ENCODE data around the gene STK38L.
"Not testable (repeated sequence)": the region's sequence is repeated elsewhere in the genome, so short reads cannot be mapped to it uniquely, and the experiment has no call there.

STK38L gene

GRCh38 chr12:27226407-27226929 lies 17.6 kb upstream of the STK38L start:
- DNase-seq (ENCODE audit: low read depth in 2 of 2): no peak

DNA sequence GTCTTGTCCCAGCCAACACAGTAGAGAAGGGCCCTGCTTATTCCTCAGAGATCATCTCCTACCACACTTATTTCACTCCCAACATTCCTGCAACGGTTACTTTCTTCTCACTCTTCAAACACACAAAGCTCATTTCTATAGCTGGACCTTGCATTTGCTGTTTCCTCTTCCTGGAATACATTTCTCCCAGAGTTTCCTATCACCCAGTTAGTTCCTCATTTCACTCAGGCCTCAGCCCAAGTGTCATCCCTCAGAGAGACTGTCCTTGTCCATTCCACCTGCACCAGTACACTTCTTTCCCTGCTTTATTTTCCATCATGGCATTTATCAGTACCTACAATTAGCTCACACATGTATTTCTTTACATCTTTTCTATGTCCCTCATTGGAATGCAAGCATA lies 14.7 kb upstream of the STK38L start:
- DNase-seq (ENCODE audit: low read depth in 2 of 2): no peak

DNA sequence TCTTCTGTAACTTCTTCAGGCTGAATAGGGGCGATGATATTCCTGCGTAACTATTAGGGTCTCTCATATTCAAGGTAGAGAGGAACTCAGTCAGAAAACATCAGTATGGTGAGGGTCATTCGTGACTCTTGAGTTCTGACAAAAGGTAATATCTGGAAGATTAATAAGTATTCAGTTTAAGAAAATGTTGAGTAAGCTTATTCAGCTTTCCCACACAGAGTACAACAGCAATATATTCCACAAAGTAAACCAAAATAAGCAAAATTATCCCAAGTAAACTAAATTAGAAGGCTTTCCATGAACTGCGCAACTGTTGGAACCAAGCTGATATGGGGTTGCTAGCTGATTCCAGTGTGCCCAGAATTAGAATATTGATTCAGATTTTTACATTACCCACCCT lies 12.7 kb upstream of the STK38L start:
- DNase-seq (ENCODE audit: low read depth in 2 of 2): not testable (repeated sequence)

- DNase-seq (ENCODE audit: low read depth in 2 of 2): no peak
Observed at GRCh38 chr12:27233814-27234213, 10.3 kb upstream of the STK38L start.

GRCh38 chr12:27236498-27236897 lies 7.6 kb upstream of the STK38L start:
- no peak for DNase-seq (ENCODE audit: low read depth in 2 of 2)

- no peak for DNase-seq (ENCODE audit: low read depth in 2 of 2)
Observed at GRCh38 chr12:27237790-27238771, 6.0 kb upstream of the STK38L start.

DNA sequence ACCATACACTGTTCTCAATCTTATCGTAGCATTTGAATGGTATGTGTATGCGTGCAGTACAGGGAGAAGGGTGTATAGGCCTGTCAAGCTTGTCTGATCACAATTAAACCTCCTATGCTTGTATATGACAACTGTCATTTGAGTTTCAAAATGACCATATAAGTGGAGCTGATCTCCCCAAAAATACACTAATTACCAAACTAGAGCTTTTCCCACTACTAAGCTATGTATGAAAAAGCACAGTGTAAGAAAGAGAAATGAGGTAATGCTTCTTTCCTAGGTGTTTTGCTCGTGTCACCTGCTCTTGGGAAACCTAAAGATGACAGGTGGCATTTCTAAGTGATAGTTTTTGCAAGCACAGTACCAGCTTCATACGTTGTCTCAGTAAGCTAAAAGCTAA lies 1.1 kb upstream of the STK38L start:
- DNase-seq (ENCODE audit: low read depth in 2 of 2): no peak

- DNase-seq (ENCODE audit: low read depth in 2 of 2): no peak
Observed at GRCh38 chr12:27244689-27245488, 803 bp downstream of the STK38L start.

GRCh38 chr12:27246141-27246540 lies 2.1 kb downstream of the STK38L start:
- no peak for DNase-seq (ENCODE audit: low read depth in 2 of 2)

GRCh38 chr12:27246774-27247173 lies 2.7 kb downstream of the STK38L start:
- no peak for DNase-seq (ENCODE audit: low read depth in 2 of 2)

- no peak for DNase-seq (ENCODE audit: low read depth in 2 of 2)
Observed at GRCh38 chr12:27252934-27253333, 8.8 kb downstream of the STK38L start.

DNA sequence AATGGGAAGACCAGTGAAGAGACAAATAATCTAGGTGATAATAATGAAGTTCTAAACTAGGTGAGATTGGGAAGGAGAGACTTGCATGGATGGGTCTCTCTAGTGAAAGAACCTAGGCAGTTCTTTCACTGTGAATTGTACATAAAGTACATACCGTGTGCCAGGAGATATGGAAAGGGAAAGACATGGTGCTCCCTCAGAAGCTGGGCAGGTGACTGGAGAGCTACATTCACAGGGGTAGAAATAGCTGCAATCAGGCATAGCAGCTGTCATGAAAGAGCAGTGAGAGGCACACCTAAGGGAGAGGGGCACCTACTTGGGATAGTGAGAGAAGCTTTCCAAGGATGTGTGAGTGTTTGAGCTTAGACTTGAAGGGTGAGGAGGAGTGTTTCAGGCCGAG lies 9.3 kb downstream of the STK38L start:
- no peak for DNase-seq (ENCODE audit: low read depth in 2 of 2)

DNA sequence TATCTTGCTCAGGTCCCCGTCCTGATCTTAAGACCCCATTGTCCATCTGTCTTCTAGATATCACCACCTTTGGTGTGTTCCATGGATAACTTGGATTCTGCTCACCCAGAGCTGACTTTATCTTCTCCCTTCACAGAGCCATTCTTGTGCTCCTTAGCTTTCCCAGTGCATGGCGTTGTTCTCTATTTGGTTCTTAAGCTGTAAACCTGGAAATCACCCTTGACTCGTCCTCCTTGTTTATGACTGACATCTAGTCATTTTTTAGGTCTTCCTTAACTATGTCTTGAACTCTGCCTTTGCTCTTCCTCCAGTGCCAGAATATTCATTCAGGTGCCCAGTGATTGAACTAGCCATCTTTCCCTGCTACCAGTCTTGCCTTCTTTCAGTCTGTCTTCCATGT lies 11.7 kb downstream of the STK38L start:
- DNase-seq (ENCODE audit: low read depth in 2 of 2): no peak

DNA sequence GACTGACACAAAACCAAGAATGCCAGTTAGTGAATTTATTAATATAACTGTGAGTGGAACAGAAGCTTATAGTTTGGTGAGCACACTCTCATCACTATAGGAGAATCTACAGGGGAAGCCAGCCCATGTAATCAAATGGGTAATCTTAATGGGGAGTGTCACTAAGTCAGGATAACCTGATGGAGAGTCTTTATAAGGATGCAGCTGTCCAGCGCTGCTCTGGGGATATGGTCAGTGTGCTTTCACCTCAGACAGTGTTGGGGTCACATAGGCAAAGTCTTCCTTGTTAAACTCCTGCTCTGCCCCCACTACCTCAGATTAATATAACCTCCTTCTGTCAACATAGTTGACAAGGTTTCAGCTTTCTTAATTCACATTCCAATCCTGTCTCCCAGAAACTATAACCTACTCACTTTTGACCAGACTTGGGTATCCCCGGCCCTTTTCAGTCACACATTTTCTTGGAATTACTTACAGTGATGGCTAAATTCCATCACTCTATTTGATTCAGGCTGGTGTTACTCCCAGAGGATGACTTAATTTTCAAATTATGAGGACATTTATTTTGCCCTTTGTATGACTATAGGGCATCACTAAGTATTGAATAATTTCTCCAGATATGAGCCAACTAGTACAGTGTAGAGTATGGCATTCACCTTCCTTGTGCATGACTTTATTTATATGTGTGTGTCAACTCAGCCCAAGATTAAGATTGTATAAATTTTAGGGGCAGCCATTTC lies 13.2 kb downstream of the STK38L start:
- no peak for DNase-seq (ENCODE audit: low read depth in 2 of 2)

DNA sequence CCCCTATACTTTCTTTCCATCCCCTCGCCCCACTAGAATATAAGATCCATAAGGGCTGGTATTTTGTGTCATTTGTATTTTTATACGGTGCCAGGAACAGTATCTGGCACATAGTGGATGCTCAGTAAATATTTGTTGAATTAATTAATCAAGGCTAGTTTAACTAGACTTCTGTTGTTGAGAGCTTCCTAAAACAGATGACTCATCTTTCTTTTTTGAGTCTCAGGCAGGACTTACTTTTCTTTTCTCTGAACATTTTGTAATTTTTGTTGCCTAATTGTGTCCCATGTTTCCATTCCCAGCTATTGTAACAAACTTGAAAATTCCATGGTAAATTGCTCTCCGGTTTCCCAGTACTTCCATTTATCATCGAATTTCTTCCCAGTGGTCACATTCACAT lies 16.7 kb downstream of the STK38L start:
- no peak for DNase-seq (ENCODE audit: low read depth in 2 of 2)

DNA sequence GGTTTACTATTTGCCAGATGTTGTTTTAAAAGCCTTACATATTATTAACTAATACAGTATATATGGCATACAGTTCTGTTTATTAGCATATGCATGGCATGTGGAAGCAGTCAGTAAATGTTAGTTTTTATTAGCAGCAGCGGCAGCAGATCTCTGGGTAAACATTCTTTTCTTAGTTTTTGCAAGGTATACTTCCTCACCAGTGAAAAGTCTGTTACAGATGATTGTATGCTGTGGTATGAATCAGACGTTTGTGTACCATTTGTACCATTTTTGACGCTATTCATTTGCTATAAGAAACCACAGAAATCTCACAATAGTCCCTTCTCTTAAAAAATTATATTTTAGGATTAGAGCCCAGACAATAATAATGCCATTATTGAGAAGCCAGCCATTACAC lies 17.8 kb downstream of the STK38L start:
- no peak for DNase-seq (ENCODE audit: low read depth in 2 of 2)

GRCh38 chr12:27270148-27270547 lies 26.1 kb downstream of the STK38L start:
- no peak for DNase-seq (ENCODE audit: low read depth in 2 of 2)

GRCh38 chr12:27271206-27271605 lies 27.1 kb downstream of the STK38L start:
- DNase-seq (ENCODE audit: low read depth in 2 of 2): no peak

DNA sequence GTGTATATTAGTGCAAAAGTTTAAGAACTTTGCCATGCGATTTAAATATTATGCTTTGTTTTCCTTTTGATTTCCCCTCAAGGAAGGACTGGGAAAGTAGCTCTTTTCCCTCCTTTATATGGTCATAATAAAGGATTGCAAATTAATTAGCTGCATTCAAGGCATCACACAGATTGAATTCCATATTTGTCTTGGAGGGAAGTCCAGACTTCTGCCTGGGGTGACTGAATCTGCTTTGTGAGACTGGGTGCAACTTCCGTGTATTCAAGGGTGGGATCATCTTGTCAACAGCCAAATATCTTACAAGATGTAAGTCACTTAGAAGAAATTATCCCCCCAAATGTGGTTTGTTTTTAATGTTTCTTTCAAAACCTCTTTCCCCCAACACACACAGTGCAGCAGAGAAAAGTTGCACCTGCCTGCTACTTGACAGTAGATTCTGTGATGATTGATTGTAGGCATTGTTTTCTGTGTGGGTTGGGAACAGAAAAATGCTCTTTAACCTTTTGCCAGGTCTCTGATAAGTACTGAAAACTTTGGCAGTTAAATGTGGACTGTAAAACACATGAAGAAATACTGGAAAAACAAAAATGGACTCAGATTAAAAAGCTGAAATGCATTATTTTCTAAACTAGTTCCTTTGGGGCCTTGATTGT lies 28.4 kb downstream of the STK38L start:
- no peak for DNase-seq (ENCODE audit: low read depth in 2 of 2)

- DNase-seq (ENCODE audit: low read depth in 2 of 2): no peak
Observed at GRCh38 chr12:27273114-27273513, 29.0 kb downstream of the STK38L start.

DNA sequence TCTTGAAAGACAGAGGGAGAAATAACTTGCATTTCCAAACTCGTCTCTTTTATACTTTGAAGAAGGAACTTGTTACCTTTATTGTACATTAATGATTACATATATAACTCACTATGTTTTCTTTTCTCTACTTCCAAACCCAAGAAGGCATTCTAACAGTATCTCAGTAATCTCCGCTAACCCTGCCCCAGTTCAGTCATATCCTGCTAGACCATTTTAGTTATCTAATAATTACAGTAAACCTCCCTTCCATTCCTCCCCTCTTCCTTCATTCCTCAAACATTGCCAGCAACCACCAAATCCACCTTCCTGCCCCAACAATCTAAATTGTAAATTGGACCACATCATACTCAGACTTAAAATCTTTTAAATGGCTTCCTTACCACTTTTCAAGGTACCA lies 30.6 kb downstream of the STK38L start:
- DNase-seq (ENCODE audit: low read depth in 2 of 2): no peak

Measured in stimulated activated CD4-positive, alpha-beta T cell treated with anti-CD3 and anti-CD28 coated beads, Interleukin-12 subunit alpha, Interleukin-12 subunit beta, amount 100 ng/mL, for 24 hours (primary cell).